Type B pancreatic cell (in vitro differentiated cells): ENCODE results near the gene POMC. TPM values are rescaled to one million over a fixed set of nuclear protein-coding genes. Genes with fewer than 3 reads are reported as not detected.
"Not testable (repeated sequence)": the region's sequence is repeated elsewhere in the genome, so short reads cannot be mapped to it uniquely, and the experiment has no call there.

Experiments used
- DNase-seq: peaks from one replicate; pipeline ENCODE4 v3.0.0; 2021; ENCODE audit warnings: mixed read lengths; ENCODE audit not compliant: unreplicated experiment; ENCODE audit errors: extremely low spot score
- H3K27ac Mint-ChIP-seq: 2 replicates; pipeline ENCODE4 v1.8.0; 2021; ENCODE audit warnings: mild to moderate bottlenecking, mixed read lengths
- H3K27me3 Mint-ChIP-seq: 2 replicates; pipeline ENCODE4 v1.8.0; 2021; ENCODE audit warnings: mixed read lengths
- H3K36me3 Mint-ChIP-seq: 2 replicates; pipeline ENCODE4 v1.8.0; 2021; ENCODE audit warnings: mixed read lengths
- H3K4me1 Mint-ChIP-seq: one replicate; pipeline ENCODE4 v1.8.0; 2021; ENCODE audit warnings: mixed read lengths; ENCODE audit not compliant: unreplicated experiment
- H3K4me3 Mint-ChIP-seq: 2 replicates; pipeline ENCODE4 v1.8.0; 2021; ENCODE audit warnings: mild to moderate bottlenecking, mixed read lengths
- H3K9me3 Mint-ChIP-seq: 2 replicates; pipeline ENCODE4 v1.8.0; 2021; ENCODE audit warnings: mixed read lengths
- total RNA-seq: library from RNA; stranded (reverse); gene quantifications from 2 replicates; pipeline ENCODE4 v1.2.1, GENCODE V29; 2021; ENCODE audit warnings: low replicate concordance
- TF ChIP-seq, protein P1 (sequence below): fragments of 200-600 bp; sonication (generic); conservative IDR thresholded peaks from 2 replicates; pipeline ENCODE4 v1.5.0; 2021; ENCODE audit warnings: antibody characterized with exemption, mild to moderate bottlenecking

Gene POMC
- total RNA-seq, 1 donor from 2014 or later: 0.87 TPM

GRCh38 chr2:25165992-25166875 is 2.1 kb downstream of the POMC start:
- peaks cover 15% of the 10 kb centered on the region for H3K4me1 Mint-ChIP-seq
- peaks cover 4% of the 10 kb centered on the region for H3K36me3 Mint-ChIP-seq
- no peaks in the 10 kb centered on the region for H3K9me3 Mint-ChIP-seq
- no peak overlapping the region for H3K27ac Mint-ChIP-seq
- H3K27me3 Mint-ChIP-seq: peaks cover 78% of the 10 kb centered on the region
- H3K4me3 Mint-ChIP-seq: peak overlapping the region; percentile 27
- TF ChIP-seq, protein P1, sequence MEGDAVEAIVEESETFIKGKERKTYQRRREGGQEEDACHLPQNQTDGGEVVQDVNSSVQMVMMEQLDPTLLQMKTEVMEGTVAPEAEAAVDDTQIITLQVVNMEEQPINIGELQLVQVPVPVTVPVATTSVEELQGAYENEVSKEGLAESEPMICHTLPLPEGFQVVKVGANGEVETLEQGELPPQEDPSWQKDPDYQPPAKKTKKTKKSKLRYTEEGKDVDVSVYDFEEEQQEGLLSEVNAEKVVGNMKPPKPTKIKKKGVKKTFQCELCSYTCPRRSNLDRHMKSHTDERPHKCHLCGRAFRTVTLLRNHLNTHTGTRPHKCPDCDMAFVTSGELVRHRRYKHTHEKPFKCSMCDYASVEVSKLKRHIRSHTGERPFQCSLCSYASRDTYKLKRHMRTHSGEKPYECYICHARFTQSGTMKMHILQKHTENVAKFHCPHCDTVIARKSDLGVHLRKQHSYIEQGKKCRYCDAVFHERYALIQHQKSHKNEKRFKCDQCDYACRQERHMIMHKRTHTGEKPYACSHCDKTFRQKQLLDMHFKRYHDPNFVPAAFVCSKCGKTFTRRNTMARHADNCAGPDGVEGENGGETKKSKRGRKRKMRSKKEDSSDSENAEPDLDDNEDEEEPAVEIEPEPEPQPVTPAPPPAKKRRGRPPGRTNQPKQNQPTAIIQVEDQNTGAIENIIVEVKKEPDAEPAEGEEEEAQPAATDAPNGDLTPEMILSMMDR: peak; percentile 51
- no peak for DNase-seq

- DNase-seq: no peak
- peaks cover 10% of the 10 kb centered on the region for H3K36me3 Mint-ChIP-seq
- TF ChIP-seq, protein P1: no peak
- no peak overlapping the region for H3K27ac Mint-ChIP-seq
- no peak overlapping the region for H3K4me3 Mint-ChIP-seq
- H3K9me3 Mint-ChIP-seq: no peaks in the 10 kb centered on the region
- H3K27me3 Mint-ChIP-seq: peaks cover 61% of the 10 kb centered on the region
- H3K4me1 Mint-ChIP-seq: peaks cover 27% of the 10 kb centered on the region
Observed at GRCh38 chr2:25164561-25164960, 3.8 kb downstream of the POMC start.

GRCh38 chr2:25162061-25162460 is 6.3 kb downstream of the POMC start:
- not testable (repeated sequence) for H3K27ac Mint-ChIP-seq, H3K4me3 Mint-ChIP-seq, DNase-seq, H3K36me3 Mint-ChIP-seq, H3K9me3 Mint-ChIP-seq
- peaks cover 28% of the 10 kb centered on the region for H3K4me1 Mint-ChIP-seq
- H3K27me3 Mint-ChIP-seq: peaks cover 39% of the 10 kb centered on the region

GRCh38 chr2:25161055-25161781 is 7.2 kb downstream of the POMC start:
- TF ChIP-seq, protein P1: no peak
- DNase-seq: no peak
- Mint-ChIP-seq H3K4me3 (no peak overlapping the region), H3K4me1 (peaks cover 28% of the 10 kb centered on the region), H3K27me3 (peaks cover 30% of the 10 kb centered on the region), H3K36me3 (peaks cover 10% of the 10 kb centered on the region), H3K27ac (no peak overlapping the region), H3K9me3 (no peaks in the 10 kb centered on the region)

- no peak overlapping the region for H3K27ac Mint-ChIP-seq
Observed at GRCh38 chr2:25160376-25160775, 8.0 kb downstream of the POMC start.

More at GRCh38 chr2:25160376-25160775, 8.0 kb downstream of the POMC start:
- no peak for DNase-seq
- H3K4me1 Mint-ChIP-seq: peaks cover 28% of the 10 kb centered on the region
- peaks cover 22% of the 10 kb centered on the region for H3K27me3 Mint-ChIP-seq
- TF ChIP-seq, protein P1: peak; percentile 2
- no peaks in the 10 kb centered on the region for H3K9me3 Mint-ChIP-seq
- no peak overlapping the region for H3K4me3 Mint-ChIP-seq
- peaks cover 10% of the 10 kb centered on the region for H3K36me3 Mint-ChIP-seq
